Measurements from ENCODE around the gene KCNG4.

Gene KCNG4

GRCh38 chr16:84182680-84183571 lies 56.9 kb downstream of the KCNG4 start:
- DNase-seq: no peak

DNA sequence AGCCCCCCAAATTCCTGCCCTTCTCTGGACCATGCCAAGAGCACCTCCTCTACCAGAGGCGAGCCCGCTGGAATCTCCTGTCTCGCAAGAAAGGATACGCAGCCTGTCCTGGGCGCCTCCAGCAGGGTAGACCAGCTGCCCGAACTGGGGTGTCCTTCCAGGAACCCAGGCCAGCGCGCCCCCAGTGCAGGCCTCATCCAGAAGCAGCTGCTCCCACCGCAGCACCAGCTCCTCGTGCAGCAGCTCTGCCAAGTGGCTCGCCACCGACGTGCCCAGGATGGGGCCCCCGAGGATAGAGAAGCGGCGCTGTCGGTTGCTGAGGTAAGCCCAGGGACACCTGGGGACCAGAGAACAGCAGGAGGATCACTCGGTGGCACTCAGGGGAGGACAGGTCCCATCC lies 57.7 kb downstream of the KCNG4 start:
- DNase-seq: no peak

GRCh38 chr16:84181144-84181915 lies 58.5 kb downstream of the KCNG4 start:
- no peak for DNase-seq

GRCh38 chr16:84180519-84181140 lies 59.2 kb downstream of the KCNG4 start:
- DNase-seq: no peak

GRCh38 chr16:84179612-84180320 lies 60.0 kb downstream of the KCNG4 start:
- no peak for DNase-seq

DNA sequence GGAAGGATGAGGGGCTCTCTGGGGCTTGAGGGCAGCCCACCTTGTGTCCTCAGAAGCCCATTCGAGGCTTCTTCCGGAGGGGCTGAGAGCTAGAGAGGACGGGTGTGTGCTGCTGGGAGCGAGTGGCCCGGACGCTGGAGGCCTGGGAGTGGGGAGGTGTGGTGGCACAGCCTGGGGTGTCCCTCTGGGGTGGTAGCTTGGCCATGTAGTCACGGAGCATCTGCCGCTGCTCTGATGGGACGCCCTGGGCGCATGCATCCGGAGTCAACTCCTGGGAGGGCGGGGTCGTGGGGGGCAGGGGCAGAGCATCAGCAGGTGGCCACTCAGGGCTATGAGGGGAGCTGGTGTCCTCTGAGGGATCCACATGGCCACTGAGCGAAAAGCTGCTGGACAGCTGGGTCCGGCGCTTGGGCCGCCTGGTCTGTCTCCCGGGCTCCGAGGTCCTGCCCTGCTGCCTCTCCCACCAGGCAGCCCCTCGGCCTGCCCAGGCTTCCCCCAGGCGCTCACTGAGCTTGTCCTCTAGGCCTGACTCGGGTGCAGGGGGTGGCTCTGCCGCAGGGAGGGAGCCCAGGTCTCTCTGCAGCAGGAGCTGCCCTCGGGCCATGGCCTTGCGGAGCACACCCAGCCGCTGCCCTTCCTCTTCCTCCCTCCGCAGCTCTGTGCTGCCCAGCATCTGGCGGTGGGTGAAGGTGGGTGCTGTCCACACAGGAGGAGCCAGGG lies 60.8 kb downstream of the KCNG4 start:
- DNase-seq: no peak

GRCh38 chr16:84178146-84178765 lies 61.6 kb downstream of the KCNG4 start:
- no peak for DNase-seq

DNA sequence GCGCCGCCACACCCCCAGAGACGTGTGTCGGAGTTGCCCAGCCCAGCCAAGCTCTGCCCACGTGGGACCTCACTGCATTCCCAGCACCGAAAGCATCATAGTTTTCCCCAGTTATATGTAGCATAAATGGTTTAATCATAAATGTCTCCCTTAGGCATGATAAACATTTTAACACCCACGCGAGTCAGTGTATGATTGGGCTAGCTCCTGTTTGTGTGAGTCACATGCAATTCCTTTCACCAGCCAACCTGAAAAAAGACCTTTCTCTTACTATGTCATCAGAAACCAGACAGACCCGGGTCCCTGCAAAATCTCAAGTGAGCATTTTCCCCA lies 62.1 kb downstream of the KCNG4 start:
- no peak for DNase-seq

DNA sequence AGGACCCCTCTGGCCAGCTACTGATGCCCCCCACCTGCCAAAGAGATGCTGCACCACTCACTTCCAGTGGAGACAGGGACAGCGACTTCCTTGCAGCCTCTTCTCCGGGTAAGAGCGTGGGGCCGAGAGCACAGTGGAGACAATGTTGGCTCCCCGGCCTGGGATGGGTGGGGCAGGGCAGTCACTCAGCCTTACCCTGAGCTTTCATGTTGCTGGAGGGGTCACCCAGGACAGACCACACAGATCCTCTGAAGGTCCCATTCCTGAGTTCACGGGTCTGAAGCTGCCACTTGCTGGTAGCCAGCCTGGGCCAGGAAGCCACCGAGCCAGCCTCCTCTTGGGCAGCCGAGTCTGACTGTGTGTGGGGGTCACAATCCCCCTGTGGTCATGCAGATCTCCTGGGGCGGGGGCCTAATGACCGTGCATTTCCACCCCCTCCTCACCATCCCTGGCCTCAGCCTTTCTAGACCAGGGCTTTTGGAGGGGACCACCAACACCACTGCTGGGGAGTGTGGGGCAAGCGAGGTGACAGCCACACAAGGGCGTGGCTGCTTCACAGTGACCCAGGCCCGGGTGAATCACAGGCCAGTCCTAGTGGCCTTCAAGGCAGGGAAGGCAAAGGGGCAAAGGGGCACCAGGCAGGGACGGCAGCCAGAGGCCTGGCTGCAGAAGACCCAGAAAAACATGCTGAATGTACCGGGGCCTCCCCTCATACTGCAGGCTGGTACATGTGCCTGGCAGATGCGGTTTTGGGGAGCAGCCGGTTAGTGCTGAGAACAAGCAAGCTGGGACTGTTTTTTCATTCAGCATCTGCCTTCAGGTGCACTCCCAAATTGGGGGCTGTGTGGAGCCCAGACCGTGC lies 63.4 kb downstream of the KCNG4 start:
- DNase-seq: no peak

GRCh38 chr16:84175350-84176081 lies 64.3 kb downstream of the KCNG4 start:
- no peak for DNase-seq

DNA sequence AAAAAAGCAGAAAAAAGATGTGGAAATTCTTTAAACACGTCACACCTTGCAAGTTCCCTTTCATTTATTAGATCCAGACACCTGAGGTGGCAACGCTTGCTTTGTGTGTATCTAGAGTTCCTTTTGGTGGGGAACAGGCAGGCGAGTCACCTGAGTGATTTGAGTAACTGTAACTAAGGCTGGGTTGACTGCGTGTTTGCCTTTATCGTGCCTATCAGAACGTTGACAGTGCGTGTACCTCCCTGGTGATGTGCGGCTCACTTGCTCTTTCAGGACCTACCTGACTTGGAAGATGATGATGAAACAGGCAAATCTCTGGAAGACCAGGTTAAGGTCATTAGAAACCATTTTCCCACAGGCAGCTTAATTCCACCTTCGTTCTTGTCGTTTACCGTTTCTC lies 65.4 kb downstream of the KCNG4 start:
- DNase-seq: no peak

- no peak for DNase-seq
These were observed 70.0 kb downstream of the KCNG4 start for GRCh38 chr16:84169765-84170310.
